NCI-H2107 treated with DMSO at 0.1 percent for 48 hours (cell line): ENCODE measurements around the gene VGLL4.
A peak's percentile ranks its signal among the peaks of the same experiment; 100 is the strongest.
"Not testable (repeated sequence)": the region's sequence is repeated elsewhere in the genome, so short reads cannot be mapped to it uniquely, and the experiment has no call there.

Source experiments
- DNase-seq: peaks from one replicate; lab custom pipeline; 2025; ENCODE audit not compliant: unreplicated experiment; lab: John Stamatoyannopoulos, UW

Gene VGLL4

DNA sequence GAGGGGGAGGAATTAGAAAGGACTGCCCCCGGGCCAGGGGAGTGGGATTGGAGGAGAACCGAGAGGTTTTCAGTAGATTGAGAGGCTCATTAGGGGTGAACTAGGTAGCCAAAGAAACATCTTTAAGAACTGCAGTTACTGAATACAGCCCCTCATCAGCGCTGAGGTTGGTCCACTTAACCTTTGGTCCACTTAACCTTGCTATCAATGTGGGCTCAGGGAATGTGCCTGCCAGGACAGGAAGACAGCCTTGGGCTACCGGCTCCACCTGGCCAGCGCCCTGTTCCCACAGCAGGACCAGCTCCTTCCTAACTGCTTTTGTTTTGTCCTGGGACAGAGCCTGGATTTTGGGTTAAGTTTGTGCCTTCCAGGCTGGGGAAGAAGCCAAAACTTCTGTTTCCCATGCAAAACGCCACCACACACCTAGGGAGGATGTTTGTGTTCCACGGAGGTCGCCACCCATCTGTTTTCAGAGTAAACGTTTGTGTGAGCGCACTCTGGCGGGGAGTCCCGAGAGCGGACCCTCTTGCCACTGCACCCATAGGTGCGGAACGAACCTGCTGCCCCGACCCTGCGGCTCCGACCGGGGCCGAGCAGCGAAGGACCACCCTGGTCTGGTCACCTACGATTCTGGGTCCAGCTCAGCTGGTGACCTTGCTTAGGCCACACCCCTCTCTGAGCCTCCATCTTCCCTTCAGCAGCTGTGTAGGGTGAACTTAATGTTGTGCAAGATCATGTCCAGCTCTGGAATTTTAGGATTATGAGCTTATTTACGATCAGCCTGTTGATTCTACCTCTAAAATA lies 107.4 kb downstream of the VGLL4 start:
- no peak for DNase-seq

DNA sequence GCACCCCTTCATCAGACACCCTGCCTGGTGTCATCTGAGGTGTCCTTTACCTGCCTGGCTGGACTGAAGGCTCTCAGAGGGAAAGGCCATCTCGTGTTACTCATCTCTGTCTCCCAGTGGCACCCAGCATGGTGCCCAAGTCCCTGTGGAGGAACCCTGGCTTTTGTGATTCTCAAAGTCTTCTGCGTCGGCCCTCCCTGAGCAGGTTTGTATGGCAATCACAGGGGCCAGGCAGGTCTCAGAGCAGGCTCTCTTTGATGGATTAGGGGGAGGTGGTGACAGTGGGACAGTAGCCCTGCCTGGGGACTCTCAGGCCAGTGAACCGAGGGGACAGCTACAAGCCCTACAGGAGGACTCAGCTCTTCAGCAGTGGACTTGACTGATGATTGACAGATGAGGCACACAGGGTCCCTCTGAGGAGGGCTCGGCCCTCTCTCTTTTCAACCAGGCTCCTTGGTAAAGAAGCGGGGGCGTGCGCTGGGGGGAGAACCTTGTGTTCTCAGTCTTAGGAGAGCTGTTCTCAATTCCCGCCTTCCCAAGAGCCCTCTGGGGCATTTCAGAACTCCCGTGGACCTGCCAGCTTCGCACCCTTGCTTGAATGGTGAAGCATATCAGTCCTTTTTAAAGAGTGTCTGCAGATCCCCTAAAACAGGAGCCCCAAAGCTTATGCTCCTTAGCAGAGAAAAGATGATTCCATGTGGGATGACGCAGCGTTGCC lies 108.3 kb downstream of the VGLL4 start:
- DNase-seq = no peak

DNA sequence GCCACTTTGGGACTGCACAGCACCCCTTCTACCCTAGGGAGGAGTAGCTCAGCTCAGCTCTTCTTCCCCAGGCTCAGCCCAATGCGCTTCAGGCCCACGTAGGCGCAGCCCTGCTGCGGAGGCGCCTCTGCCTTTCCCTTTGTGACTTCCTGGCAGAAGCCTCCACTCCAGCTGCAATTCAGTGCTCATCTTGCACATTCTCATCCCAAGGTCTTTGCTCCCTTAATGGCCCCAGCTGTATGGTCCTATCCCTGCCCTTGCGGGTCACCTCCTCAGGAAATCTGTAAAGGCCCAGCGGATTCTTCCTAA lies 109.0 kb downstream of the VGLL4 start:
- DNase-seq = no peak

DNA sequence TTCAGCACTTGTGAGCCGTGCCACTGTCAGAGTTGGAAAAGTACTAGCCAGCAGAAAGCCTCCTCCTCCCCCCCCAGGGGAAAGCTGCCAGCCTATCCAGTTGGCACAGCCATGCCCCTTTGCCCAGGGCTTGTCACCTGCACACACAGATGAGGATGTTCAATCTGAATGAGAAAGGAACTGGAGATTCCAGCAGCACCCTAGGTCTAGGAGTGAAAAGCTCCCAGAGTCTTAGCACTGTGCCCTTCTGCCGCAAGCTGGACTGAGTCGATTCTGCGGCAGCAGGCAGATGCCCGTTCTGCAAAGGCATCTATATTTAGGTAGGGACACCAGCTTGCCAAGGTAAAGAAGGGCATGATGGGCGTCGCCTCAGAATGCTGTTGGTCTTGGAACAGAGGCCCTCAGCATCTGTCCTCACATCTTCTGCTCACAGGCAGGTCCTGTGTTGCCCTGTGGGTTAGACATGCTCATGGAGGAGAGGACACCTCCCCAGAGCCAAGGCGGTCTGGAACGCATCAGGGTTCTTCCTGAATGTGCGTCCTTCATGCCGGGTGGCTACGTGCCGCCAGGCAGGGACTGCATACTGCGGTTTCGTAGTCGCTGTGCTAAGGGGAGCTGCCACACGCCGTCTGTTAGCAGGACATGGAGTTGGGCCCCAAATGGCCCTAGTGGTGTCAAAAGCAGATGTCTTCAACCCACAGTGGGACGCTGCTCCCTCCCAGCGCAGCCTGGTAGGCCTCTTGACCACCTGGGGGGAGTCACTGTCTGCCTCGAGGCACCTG lies 109.5 kb downstream of the VGLL4 start:
- DNase-seq = no peak

DNA sequence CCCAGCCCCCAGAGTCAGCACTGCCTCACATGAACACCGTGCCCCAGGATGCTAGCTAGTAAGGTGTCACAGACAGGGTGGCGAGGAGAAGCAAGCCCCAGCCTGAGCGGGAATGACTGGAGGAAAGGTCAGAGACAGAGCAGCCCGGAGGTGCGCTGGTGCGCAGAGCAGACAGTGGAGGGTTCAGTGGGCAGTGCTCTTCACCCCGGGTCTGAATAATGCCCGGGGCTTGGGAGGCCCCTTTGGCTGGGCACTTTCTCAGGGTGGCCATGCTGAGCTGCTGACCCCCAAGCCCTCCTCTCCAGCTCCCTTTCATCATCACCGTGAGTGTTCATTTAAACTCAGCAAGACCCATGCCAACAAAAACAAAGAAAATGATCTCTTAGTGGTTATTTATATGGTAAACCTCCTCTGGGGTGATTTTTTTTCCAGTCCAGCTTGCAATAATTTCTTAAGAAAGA lies 110.8 kb downstream of the VGLL4 start:
- no peak for DNase-seq

DNA sequence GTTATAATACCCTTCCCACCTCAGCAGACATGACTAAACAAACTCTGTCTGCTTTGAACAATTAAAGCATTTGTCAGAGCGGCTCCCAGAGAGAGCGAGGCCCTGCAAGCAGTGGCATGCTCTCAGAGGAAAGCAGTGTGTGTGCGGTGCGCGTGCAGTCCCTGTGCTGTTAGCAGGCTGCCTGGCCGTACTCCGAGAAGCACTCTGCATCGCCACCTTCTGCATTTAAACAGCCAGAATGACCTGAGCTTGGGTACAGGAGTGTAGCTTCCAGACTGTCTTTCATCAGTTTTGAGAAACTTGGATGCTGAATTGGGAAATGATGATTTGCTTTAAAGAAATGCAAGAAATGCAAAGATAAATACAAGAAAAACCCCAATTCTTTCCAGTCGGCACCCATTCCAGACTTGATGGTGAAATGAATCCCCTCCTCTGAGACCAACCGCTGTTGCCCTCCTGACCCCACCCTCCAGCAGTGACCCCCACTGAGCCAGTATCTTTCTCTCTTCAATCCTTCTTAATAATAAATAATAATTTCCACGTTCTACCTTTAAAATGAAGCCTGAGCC lies 113.5 kb downstream of the VGLL4 start:
- DNase-seq = no peak

DNA sequence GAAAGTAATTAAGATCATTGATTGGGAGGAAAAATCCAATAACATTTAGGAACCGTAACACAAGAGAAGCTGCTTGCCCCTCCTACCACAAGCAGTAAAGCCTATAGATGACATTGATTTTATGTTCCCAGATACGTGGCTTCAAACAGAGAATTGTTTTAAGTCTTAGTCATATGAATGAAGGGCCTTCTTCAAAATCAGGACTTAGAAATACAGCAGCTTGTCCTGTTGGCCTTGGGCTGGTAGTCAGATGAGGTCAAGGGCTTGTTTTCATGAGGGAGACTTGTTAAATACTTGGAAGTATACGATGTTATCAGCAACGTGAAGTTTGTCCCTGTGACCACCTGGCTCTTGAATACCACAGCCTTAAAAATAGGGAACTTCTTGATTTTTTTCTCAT lies 114.4 kb downstream of the VGLL4 start:
- DNase-seq = no peak

DNA sequence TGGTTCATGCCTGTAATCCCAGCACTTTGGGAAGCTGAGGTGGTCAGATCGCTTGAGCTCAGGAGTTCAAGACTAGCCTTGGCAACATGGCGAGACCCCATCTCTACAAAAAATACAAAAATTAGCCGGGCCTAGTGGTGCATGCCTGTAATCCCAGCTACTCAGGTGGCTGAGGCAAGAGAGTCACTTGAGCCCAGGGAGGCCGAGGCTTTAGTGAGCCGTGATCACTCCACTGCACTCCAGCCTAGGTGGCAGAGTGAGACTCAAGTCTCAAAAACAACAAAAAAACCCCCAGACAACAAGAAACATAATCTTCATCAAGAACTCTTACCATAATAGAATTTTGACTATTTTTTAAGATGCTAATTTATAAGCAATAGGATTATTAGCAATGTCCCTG lies 117.6 kb downstream of the VGLL4 start:
- not testable (repeated sequence) for DNase-seq

DNA sequence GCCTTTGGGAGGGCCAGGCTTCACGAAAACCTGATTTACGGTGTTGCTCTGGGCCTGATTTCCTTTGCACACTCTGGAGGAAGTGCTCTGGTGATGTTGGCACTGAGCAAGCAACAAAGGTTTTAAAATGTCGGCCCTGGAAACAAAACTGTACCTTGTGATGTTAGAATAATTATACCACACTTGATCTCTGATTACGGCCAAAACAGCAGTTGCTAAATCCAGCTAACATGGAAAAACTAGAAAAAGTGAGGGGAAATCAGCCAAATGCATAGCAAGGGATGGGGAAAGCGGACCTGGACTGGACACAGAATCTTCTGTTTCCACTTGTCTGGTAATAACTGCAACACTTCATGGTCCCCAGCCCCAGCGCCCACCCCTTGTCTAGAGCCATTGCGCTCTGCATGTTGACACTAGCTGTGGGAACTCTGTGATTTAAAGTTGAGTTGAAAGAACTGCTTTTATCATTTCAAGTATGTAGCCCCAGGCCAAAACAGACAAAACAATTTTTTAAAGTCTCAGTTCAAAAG lies 120.1 kb downstream of the VGLL4 start:
- no peak for DNase-seq

DNA sequence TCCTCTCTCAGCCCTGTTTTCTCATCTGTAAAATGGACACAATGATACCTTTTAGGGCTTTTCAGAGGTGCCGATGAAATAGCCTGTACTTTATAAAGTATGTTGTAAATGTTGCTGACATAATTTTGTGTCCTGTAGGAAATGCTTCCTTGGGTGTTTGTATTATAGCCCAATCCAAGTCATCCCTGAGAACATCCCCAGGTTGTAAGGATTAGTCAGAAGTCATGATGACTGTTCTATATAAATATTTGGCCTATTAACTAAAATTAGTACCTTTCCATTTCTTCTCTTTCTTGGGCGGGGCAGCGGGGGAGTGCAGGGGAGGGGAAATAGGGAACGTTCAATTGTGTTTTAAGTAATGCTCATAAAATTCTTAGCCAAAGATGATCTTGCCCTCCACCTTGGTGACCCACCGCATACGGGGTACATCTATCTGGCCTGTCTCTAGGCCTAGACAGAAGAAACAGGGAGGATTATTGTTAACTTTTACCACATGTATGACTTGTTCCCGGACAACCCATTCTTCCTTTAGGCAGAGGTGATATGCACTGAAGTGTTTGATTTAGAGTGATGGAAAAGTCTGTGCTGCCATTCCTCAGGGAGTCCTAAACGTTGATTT lies 120.7 kb downstream of the VGLL4 start:
- no peak for DNase-seq

DNA sequence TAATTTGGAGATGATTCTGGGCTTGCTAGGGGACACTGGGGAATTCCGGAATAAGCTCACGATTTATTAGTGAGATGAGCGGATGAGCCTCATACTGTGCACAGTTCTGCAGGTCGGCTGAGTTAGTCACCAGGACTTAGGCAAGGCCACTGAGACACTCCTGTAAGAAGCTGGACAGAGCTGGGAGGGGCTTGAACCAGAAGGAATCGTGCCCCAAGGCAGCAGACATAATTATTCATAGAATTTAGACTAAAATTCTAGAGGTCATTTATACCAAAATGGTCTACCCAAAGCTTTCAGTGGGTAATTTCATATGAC lies 121.4 kb downstream of the VGLL4 start:
- no peak for DNase-seq

DNA sequence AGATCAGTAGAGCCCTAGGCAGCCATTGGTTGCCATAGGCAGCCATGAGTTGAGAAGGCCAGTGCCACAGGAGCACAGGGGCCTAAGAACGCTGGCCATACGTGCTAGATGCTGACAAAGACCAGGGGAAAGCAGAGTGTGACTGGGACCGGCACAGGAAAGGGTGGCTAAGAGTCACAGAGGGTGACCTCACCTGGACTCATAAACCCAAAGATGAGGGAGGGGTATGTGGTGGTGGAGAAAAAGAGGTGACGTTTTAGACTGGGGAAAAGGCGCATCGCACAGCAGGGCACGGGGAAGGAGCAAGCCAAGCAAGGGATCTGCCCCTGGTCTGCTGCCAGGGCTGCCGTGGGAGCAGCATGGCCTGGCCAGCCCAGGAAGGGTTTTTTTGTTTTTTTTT lies 122.5 kb downstream of the VGLL4 start:
- no peak for DNase-seq

DNA sequence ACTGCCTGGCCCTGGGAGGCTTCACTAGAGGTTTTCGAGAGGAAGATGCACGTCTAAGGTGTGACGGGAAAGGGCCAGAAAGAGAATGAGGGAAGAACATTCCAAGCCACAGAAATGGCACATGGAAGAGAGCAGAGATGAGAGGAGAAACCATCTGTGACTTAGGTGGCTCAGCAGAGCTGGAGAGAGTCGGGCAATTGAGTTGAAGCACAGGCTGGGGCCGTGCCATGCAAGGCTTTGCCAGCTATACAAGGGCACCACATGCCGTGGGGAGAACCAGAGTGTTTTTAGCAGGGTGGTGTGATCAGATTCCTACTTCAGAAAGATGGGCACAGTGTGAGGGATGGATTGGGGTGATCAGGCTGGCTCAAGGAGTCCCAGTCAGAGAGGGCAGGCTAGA lies 126.1 kb downstream of the VGLL4 start:
- no peak for DNase-seq

DNA sequence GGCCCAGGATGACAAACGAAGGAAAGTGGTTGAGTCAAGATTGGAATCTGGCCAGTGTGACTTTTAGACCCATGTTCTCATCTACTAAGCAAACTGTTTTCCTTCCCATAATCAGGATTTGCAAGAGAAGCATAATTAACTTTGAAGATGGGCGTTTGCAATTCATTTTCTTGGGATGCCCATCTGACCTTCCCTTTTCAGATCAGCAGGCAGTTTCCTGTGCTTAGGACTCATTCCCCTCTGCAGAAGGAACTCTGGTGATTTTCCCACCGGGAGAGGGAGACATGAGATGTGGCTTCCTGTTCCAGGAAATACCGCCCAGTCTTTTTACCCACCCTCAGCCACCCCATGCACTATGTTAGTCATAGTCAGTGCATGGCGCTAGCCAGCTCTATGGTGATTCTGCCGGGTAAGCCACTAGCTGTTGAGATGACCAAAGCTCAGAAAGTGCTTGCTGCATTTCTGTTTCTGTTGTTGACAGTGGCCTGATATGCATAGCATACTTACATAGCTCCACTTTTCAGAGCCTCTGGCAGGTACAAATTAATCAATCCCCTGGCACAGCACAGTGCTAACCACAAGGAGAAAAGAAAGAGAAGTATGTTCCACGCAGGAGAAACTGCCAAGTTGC lies 129.4 kb downstream of the VGLL4 start:
- no peak for DNase-seq

DNA sequence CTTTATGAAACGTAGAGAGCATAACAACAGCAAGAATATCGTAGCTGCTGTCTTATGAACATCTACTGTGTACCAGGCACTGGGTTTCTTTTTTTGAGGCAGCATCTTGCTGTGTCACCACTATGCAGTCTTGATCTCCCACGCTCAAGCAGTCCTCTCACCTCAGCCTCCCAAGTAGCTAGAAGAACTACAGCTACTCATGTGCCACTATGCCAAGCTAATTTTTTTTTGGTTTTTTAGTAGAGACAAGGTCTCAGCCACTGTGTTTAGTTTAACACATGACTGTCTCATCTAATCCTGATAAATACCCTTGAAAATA lies 129.9 kb downstream of the VGLL4 start:
- DNase-seq = no peak

DNA sequence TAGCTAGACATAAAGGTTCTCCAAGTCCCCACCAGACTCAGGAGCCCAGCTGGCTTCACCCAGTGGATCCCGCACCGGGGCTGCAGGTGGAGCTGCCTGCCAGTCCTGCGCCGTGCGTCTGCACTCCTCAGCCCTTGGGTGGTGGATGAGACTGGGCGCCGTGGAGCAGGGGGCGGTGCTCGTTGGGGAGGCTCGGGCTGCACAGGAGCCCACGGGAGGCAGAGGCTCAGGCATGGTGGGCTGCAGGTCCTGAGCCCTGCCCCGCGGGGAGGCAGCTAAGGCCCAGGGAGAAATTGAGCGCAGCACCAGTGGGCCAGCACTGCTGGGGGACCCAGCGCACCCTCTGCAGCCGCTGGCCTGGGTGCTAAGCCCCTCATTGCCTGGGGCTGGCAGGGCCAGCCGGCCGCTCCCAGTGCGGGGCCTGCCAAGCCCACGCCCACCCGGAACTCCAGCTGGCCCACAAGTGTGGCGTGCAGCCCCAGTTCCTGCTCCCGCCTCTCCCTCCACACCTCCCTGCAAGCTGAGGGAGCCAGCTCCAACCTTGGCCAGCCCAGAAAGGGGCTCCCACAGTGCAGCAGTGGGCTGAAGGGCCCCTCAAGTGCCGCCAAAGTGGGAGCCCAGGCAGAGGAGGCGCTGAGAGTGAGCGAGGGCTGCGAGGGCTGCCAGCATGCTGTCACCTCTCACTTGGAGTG lies 130.4 kb downstream of the VGLL4 start:
- DNase-seq = not testable (repeated sequence)

DNA sequence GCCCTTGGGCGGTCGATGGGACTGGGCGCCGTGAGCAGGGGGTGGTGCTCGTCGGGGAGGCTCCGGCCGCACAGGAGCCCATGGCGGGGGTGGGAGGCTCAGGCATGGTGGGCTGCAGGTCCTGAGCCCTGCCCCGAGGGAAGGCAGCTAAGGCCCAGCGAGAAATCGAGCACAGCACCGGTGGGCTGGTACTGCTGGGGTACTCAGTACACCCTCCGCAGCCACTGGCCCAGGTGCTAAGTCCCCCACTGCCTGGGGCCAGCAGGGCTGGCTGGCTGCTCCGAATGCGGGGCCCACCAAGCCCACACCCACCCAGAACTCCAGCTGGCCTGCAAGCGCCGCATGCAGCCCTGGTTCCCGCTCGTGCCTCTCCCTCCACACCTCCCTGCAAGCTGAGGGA lies 132.1 kb downstream of the VGLL4 start:
- DNase-seq = not testable (repeated sequence)

DNA sequence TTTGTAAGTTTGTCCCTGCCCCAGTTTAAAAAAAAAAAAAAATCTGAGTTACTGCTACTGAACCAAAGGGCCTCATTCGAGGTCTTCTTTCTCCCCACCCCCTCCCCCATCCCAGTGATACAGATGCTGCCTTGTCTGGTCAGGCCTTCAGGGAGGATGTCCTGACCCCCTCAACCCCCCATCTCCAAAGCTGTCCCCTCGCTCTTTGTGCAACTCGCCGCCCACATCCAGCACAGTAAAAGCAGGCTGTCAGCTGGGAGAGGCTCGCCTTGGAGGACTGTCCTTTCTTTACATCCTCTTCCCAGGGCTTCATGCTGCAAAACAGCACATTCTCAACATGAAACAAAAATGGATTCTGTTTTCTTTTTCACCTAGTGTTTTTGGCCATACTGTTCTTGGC lies 133.4 kb downstream of the VGLL4 start:
- DNase-seq = no peak

DNA sequence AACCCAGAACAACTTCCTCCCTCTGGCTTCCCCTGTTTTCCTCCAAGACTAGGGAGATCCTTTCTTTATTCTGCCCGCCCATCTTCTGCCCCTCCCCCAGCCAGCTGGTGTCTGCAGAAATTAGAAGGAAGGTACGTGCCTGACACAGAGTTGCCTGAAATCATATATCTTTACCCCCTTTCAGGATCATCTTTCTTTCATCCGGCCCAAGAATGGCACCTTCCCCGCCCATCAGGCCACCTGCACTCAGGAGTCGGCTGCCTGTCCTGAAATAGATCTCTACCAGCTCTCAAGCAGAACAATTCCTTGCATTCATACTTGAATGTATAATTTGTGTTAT lies 133.7 kb downstream of the VGLL4 start:
- peak; percentile 27 for DNase-seq
